Activated T-cell treated with anti-CD3 and anti-CD28 coated beads, Interleukin-2, amount 50 U/mL, for 72 hours (primary cell): Measurements from ENCODE around the gene PAX1. TPM values are rescaled to one million over a fixed set of nuclear protein-coding genes. Genes with fewer than 3 reads are reported as not detected.
A peak's percentile ranks its signal among the peaks of the same experiment; 100 is the strongest.

Experiments
- ATAC-seq, 2 donors: fragments of 150-1000 bp; cut with Tn5 transposase; replicated peaks in 1 of 2; 2 replicates each; pipeline ENCODE4 v1.10.0; 2021; ENCODE audit warnings: moderate library complexity in 2 of 2, mild to moderate bottlenecking in 1 of 2
- DNase-seq, 2 donors: peaks; one replicate each; pipeline ENCODE4 v3.0.0; 2021 to 2022; ENCODE audit warnings: mixed read lengths in 1 of 2
- H3K27ac Mint-ChIP-seq: one replicate; pipeline ENCODE4 v1.8.0; 2022; ENCODE audit warnings: mild to moderate bottlenecking, moderate library complexity, mixed read lengths
- H3K27me3 Mint-ChIP-seq: one replicate; pipeline ENCODE4 v1.8.0; 2022; ENCODE audit warnings: low read depth, mixed read lengths
- H3K36me3 Mint-ChIP-seq, 2 donors: one replicate each; pipeline ENCODE4 v1.8.0; 2022; ENCODE audit warnings: mixed read lengths in 2 of 2, mild to moderate bottlenecking in 1 of 2; ENCODE audit not compliant: insufficient read depth in 2 of 2
- H3K4me1 Mint-ChIP-seq: one replicate; pipeline ENCODE4 v1.8.0; 2022; ENCODE audit warnings: low read depth, mixed read lengths
- H3K4me3 Mint-ChIP-seq, 2 donors: one replicate each; pipeline ENCODE4 v1.8.0; 2022; ENCODE audit warnings: mild to moderate bottlenecking in 2 of 2, mixed read lengths in 2 of 2, moderate library complexity in 2 of 2
- H3K9me3 Mint-ChIP-seq, 2 donors: one replicate each; pipeline ENCODE4 v1.8.0; 2022; ENCODE audit warnings: mixed read lengths in 2 of 2
- total RNA-seq, 2 donors: library from RNA; stranded (reverse); gene quantifications; one replicate each; pipeline ENCODE4 v1.2.3, GENCODE V29; 2022

Gene PAX1
- not detected for total RNA-seq

DNA sequence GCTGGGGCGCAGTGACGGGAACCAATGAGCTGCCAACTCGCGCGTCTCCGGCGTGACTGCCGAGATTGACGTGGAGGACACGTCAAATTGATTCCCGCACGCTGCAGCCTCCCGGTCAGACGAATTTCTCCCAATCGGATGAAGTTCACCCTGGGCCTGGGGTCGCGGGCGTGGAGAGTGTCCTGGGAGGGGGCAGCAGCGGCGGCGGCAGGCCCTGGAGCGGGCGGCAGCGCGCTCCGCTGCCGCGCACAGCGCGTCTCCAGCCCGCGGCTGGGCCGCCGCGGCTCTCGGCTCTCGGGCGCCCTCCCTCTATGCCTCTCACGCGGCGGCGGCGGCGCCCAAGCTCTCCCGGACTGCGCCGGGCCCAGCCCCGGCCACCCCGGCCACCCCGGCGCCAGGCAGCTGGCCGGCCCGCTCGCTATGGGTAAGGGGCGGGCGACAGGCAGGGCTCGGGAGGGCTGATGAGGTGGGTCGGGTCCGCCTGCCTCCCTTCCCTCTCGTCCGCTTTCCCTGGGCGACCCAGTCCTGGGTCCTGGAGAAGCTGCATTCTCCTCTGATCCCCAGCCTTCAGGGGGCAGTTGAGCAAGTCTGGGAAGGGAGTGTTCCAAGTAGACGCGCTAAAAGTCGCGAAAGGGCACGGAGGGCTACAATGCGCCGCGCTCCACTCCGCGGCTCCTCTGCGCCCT is at the start of gene PAX1:
PAX1 (plus strand) TSS at position 90 of the 686 bp plus-strand sequence; CDS start at position 139, 49 bp downstream.
- Mint-ChIP-seq H3K4me3 (peak within 1 kb of the TSS in 1 of 2 donors; percentile 39), H3K27me3 (peaks cover 79% of the 10 kb centered on the region), H3K27ac (no peak within 1 kb of the TSS), H3K4me1 (peaks cover 14% of the 10 kb centered on the region), H3K9me3 (no peaks in the 10 kb centered on the region), H3K36me3 (no peaks in the 10 kb centered on the region)
- DNase-seq (no peak), ATAC-seq (no peak)

DNA sequence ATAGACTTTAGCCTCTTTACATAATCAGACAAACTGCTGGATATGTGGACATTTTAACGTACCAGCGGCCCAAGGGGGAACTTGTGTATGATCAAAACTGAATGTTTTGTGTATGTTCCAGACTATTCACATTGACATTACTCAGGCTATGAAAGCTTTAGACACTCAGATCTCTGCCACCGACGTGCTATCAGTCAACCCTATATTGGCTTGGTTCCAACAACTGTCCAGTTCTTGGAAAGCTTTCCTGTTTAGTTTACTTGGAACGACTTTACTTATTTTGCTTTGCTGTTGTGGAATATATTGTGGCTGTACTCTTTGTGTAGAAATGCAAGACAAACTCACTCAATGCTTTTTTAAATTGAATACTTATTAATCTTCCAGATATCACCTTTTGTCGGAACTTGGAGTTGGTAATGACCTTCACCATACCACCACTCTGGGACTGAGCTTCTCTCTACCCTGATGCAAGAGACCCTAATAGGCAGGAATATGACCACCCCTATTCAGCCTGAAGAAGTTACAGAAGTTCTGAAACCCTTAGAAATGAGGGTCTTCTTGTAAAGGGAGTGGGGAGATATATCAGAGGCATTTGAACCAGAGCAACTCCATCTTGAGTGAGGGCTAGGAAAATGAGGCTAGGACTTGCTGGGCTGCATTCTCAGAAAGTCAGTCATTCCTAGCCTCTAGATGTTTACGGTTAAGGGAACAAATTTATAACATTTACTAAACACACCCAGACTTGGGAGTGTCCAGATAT is 49.0 kb upstream of the PAX1 start:
- H3K27ac Mint-ChIP-seq = no peak overlapping the region
- peaks cover 7% of the 10 kb centered on the region for H3K27me3 Mint-ChIP-seq
- no peaks in the 10 kb centered on the region for H3K36me3 Mint-ChIP-seq
- DNase-seq (no peak), ATAC-seq (no peak)
- H3K4me3 Mint-ChIP-seq = no peak overlapping the region
- H3K9me3 Mint-ChIP-seq = no peaks in the 10 kb centered on the region
- no peaks in the 10 kb centered on the region for H3K4me1 Mint-ChIP-seq

GRCh38 chr20:21661488-21662055 is 43.9 kb upstream of the PAX1 start:
- DNase-seq = no peak
- H3K27me3 Mint-ChIP-seq = peaks cover 3% of the 10 kb centered on the region
- H3K27ac Mint-ChIP-seq = no peak overlapping the region
- no peak overlapping the region for H3K4me3 Mint-ChIP-seq
- ATAC-seq = no peak
- no peaks in the 10 kb centered on the region for H3K9me3 Mint-ChIP-seq
- no peaks in the 10 kb centered on the region for H3K4me1 Mint-ChIP-seq
- H3K36me3 Mint-ChIP-seq = no peaks in the 10 kb centered on the region

- Mint-ChIP-seq H3K27ac (no peak overlapping the region), H3K4me1 (no peaks in the 10 kb centered on the region), H3K4me3 (no peak overlapping the region), H3K27me3 (no peaks in the 10 kb centered on the region), H3K36me3 (no peaks in the 10 kb centered on the region), H3K9me3 (no peaks in the 10 kb centered on the region)
- DNase-seq (no peak), ATAC-seq (no peak)
Measured at GRCh38 chr20:21663465-21663864, 42.0 kb upstream of the PAX1 start.

DNA sequence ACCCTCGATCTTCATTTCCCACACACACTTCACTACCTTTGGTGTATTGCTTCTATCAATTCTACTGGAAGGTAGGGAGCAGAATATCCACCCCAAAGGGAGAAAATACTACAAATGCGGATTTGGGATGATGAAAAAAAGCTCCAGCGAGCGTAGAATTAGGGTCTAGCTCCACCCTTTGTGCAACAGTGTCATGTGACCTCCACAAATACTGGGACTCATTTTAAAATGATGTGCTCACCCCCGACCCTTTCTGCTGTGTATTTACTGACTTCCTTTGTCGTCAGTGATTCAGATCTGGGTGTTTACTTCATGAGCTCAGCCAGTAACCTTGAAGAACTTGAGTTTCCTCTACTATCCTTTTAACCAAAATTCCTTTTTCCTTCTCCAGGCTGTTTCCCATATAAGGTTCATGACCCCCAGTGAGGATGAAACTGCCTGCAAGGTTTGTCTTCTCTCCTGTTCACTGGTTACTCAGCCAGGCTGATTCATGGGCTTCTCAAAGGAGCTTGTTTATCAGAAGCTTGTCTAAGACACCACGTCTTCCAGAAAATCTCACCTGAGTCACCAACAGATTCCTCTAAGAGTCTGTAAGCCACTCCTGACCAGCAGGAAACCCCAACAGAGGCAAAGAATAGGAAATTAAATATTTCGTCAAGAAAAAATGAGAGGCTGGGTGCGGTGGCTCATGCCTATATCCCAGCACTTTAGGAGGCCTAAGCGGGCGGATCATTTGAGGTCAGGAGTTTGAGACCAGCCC is 39.6 kb upstream of the PAX1 start:
- Mint-ChIP-seq H3K27me3 (peaks cover 2% of the 10 kb centered on the region), H3K9me3 (no peaks in the 10 kb centered on the region), H3K4me1 (no peaks in the 10 kb centered on the region), H3K4me3 (no peak overlapping the region), H3K27ac (no peak overlapping the region), H3K36me3 (no peaks in the 10 kb centered on the region)
- ATAC-seq = no peak
- DNase-seq = no peak

GRCh38 chr20:21670126-21670525 is 35.3 kb upstream of the PAX1 start:
- Mint-ChIP-seq H3K4me1 (no peaks in the 10 kb centered on the region), H3K27me3 (peaks cover 8% of the 10 kb centered on the region), H3K36me3 (no peaks in the 10 kb centered on the region), H3K4me3 (no peak overlapping the region), H3K27ac (no peak overlapping the region), H3K9me3 (peaks cover 0 to 5% of the 10 kb centered on the region in 2 donors)
- ATAC-seq = no peak
- DNase-seq = no peak

DNA sequence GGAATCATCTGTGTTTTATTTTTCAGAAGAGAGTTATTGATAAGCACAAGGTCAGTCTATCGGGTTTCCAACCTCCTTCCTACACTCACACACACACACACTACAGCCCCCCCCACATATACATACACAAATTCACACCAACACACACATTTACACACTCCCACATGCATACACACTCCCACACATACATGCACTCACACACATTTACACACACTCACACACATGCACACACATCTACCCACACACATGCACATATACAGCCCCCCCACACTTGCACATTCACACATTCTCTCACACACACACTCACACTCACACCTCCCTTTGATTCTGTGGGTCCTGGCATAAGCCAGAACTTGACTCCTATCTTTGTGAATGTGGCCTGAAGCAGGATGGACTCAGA is 34.5 kb upstream of the PAX1 start:
- Mint-ChIP-seq H3K36me3 (no peaks in the 10 kb centered on the region), H3K4me3 (no peak overlapping the region), H3K27me3 (peaks cover 8% of the 10 kb centered on the region), H3K4me1 (no peaks in the 10 kb centered on the region), H3K9me3 (peaks cover 0 to 5% of the 10 kb centered on the region in 2 donors), H3K27ac (no peak overlapping the region)
- ATAC-seq (no peak), DNase-seq (no peak)

DNA sequence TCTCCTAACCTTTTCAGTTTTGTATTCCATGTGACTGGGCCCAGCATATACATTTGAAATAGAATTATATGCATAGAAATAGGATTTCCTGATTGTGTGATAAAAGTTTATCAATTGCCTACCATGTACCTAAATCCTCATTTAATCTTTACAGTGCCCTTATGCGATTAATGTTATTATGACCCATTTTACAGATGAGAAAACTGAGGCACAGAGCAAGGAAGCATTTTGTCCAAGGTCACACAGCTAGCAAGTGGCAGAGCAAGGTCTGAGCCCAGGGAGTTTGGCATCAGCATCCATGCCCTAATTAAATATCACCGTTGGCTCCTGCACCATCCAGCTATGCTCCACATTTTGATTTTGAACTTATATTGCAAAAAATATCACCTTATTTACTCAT is 28.2 kb upstream of the PAX1 start:
- Mint-ChIP-seq H3K27me3 (peaks cover under 1% of the 10 kb centered on the region), H3K4me3 (no peak overlapping the region), H3K4me1 (no peaks in the 10 kb centered on the region), H3K9me3 (peaks cover 2 to 3% of the 10 kb centered on the region in 2 donors), H3K36me3 (no peaks in the 10 kb centered on the region), H3K27ac (no peak overlapping the region)
- no peak for ATAC-seq
- no peak for DNase-seq

- ATAC-seq = no peak
Measured at GRCh38 chr20:21677781-21678180, 27.7 kb upstream of the PAX1 start.

GRCh38 chr20:21681234-21681921 is 24.1 kb upstream of the PAX1 start:
- H3K36me3 Mint-ChIP-seq = no peaks in the 10 kb centered on the region
- no peak overlapping the region for H3K27ac Mint-ChIP-seq
- H3K9me3 Mint-ChIP-seq = no peaks in the 10 kb centered on the region
- H3K27me3 Mint-ChIP-seq = peaks cover 6% of the 10 kb centered on the region
- DNase-seq = no peak
- no peaks in the 10 kb centered on the region for H3K4me1 Mint-ChIP-seq
- ATAC-seq = no peak
- H3K4me3 Mint-ChIP-seq = no peak overlapping the region

More at GRCh38 chr20:21677781-21678180, 27.7 kb upstream of the PAX1 start:
- no peak for DNase-seq
- Mint-ChIP-seq H3K36me3 (no peaks in the 10 kb centered on the region), H3K4me3 (no peak overlapping the region), H3K4me1 (no peaks in the 10 kb centered on the region), H3K27ac (no peak overlapping the region), H3K9me3 (peaks cover 2 to 3% of the 10 kb centered on the region in 2 donors), H3K27me3 (peaks cover 6% of the 10 kb centered on the region)

DNA sequence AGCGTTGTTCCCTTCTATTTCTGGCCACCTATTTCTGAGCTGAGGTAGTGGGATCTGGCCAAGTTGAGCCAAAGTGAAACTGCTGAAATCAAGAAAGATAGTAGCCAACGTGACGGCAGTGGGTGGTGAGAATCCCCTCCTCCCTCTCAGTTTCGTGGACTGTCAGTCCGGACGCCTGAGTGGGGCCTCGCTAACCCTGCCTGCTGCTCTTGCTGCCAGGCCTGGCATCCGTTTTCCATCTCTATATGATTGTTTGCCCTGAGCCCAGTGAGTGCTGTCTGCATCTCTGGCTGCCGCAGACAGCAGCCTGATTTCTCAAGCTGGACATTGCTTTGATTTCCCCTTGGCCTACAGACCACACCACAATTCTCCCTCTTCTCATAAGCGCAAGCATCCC is 23.5 kb upstream of the PAX1 start:
- Mint-ChIP-seq H3K27ac (no peak overlapping the region), H3K4me3 (no peak overlapping the region), H3K36me3 (no peaks in the 10 kb centered on the region), H3K27me3 (peaks cover 6% of the 10 kb centered on the region), H3K9me3 (no peaks in the 10 kb centered on the region), H3K4me1 (no peaks in the 10 kb centered on the region)
- DNase-seq (no peak), ATAC-seq (no peak)

GRCh38 chr20:21682521-21682954 is 22.9 kb upstream of the PAX1 start:
- no peak for DNase-seq
- H3K4me1 Mint-ChIP-seq = no peaks in the 10 kb centered on the region
- H3K36me3 Mint-ChIP-seq = no peaks in the 10 kb centered on the region
- no peak overlapping the region for H3K27ac Mint-ChIP-seq
- no peaks in the 10 kb centered on the region for H3K9me3 Mint-ChIP-seq
- no peak for ATAC-seq
- H3K4me3 Mint-ChIP-seq = no peak overlapping the region
- peaks cover 6% of the 10 kb centered on the region for H3K27me3 Mint-ChIP-seq
